CD4-positive, alpha-beta T cell treated with Interferon gamma for 1 hour (primary cell): ENCODE results near the gene BCL6B.
"Not testable (repeated sequence)": the region's sequence is repeated elsewhere in the genome, so short reads cannot be mapped to it uniquely, and the experiment has no call there.

ENCODE experiments used
- DNase-seq: peaks from one replicate; pipeline ENCODE4 v3.0.0-alpha.2; 2020

Gene BCL6B

GRCh38 chr17:7034955-7035590, 12.2 kb downstream of the BCL6B start:
- peak; percentile 54 for DNase-seq

DNA sequence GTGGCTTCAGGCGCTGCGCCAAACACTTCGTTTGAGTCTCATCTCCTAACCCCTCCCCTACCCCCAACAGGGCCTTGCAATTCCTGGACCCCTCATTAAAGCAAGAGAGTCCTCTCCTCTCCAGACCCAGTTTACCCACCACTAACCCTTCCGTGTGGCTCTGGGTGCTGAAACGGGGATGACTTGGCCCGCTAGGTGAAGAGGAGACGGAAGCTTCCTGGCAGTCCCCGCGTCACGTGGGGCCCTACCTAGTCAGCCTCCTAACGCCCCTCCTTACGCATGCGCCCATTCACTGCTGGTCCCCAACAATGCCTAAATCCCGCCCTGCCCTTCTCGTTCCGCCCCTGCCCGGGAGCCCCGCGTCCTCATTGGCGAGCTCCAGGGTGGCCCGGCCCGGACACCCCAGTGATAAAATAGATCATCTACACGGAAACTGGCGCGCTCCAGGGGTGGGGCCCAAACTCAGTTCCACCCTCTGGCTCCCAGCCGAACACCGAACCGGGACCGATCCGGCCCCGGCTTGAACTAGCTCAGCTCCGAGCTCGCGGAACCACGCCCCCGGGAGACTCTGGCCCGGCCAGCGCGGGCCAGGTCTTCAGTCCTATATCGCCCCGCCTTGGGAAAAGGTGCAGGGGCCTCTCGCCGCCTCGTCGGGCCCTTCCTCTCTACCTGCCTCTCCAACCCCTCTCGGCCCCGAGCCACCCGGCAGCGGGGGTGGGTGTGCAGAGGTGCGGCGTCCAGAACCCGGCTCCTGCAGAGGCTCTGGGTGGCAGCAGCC, 12.9 kb downstream of the BCL6B start, which contains the start of gene SLC16A13:
TSS of gene SLC16A13 (plus strand) at position 425 of the 778 bp plus-strand sequence. CDS start 368 bp downstream, outside the sequence.
- peak; percentile 99 for DNase-seq

GRCh38 chr17:7038025-7038862, 15.4 kb downstream of the BCL6B start:
- no peak for DNase-seq

- DNase-seq: no peak
These were observed 17.0 kb downstream of the BCL6B start for GRCh38 chr17:7039832-7040231.

- DNase-seq: peak; percentile 27
These were observed 19.0 kb downstream of the BCL6B start for GRCh38 chr17:7041607-7042500.

GRCh38 chr17:7042501-7043181, 19.8 kb downstream of the BCL6B start:
- peak; percentile 54 for DNase-seq

GRCh38 chr17:7043182-7043496, 20.3 kb downstream of the BCL6B start:
- DNase-seq: no peak

GRCh38 chr17:7043497-7044198, 20.8 kb downstream of the BCL6B start, which contains the start of gene SLC16A11:
SLC16A11 (minus strand) TSS chr17:7044092; CDS start chr17:7043513, 579 bp downstream.
- DNase-seq: peak; percentile 70

- DNase-seq: peak; percentile 42
These were observed 22.8 kb downstream of the BCL6B start for GRCh38 chr17:7045492-7046126.

- DNase-seq: peak; percentile 25
These were observed 23.4 kb downstream of the BCL6B start for GRCh38 chr17:7046127-7046724.

- DNase-seq: peak; percentile 89
These were observed 24.0 kb downstream of the BCL6B start for GRCh38 chr17:7046725-7047397.

DNA sequence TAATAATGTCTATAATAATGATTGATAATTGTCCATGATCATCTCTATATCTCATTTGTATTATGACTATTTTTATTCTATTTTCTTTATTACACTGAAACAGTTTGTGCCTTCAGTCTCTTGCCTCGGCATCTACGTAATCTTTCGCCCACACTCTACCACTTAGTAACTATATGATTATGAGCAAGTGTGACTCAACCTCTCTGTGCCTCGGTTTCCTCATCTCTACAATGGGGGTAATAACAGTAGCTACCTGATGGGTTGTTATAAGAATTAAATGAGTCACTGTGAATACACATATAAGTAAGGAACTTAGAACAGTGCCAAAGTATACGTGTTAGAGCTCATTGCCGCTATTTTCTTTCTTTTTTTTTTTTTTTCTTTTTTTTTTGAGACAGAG, 24.7 kb downstream of the BCL6B start:
- DNase-seq: no peak

- DNase-seq: no peak
These were observed 26.1 kb downstream of the BCL6B start for GRCh38 chr17:7048968-7049367.

DNA sequence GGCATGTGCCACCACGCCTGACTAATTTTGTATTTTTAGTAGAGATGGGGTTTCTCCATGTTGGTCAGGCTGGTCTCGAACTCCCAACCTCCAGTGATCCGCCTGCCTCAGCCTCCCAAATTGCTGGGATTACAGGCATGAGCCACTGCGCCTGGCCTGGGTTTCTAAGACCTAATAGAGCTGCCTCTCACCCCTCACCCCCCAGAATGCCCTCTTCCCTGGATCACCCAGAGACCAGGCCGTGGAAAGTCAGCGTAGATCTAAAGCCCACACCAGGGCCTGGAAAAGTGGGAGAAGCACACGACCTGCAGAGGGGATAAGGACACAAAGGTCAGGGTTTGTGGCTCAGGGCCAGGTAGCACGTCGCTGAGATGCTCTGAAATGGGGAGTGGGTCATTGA, 27.7 kb downstream of the BCL6B start:
- not testable (repeated sequence) for DNase-seq

- no peak for DNase-seq
These were observed 33.5 kb downstream of the BCL6B start for GRCh38 chr17:7056386-7056785.

GRCh38 chr17:7058831-7059447, 36.1 kb downstream of the BCL6B start:
- DNase-seq: no peak

DNA sequence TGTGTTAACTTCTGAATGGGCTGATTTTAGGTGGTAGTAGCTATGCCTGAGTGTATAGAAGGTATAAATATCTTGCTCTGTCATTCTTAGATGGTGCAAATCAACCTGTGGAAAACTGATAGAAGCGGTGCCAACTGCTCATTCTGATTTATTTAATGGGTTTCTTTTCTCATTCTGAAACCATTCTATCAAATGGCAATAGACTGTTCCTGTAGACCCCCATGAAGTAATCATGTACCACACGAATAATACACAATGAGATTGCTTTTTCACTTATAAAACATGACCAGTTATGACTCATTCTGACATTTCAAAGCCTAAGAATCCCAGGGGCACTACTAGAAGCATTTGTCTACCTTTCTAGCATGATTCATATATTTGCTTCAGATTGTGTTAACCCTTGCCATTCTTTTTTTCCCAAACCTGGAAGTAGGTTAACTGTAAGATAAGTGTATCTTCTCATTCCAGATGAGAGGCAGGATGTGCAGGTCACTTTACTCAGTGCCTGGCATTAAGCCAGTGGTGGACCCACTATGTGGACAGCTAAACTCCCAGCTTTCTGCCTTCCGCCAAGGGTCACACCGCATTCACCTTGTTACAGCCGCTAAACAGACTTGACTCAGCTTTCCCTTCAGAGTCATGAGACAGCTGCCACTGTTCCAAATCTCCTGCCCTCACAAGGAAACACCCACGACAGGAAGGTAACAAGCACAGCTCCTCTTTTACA, 37.5 kb downstream of the BCL6B start:
- DNase-seq: no peak

GRCh38 chr17:7063518-7064094, 40.8 kb downstream of the BCL6B start:
- DNase-seq: no peak
